GM12878 (cell line): ENCODE results near the gene ADAM33.

ENCODE experiments used
- EZH2 ChIP-seq: IDR thresholded peaks from 2 replicates; pipeline ENCODE4 v1.6.1; 2012; ENCODE audit warnings: low read depth, mild to moderate bottlenecking, control low read depth, inconsistent platforms, low read length, borderline replicate concordance; ENCODE audit not compliant: control insufficient read depth
- POLR2AphosphoS5 ChIP-seq: IDR thresholded peaks from 2 replicates; pipeline ENCODE4 v1.6.1; 2011; ENCODE audit warnings: mild to moderate bottlenecking, low read length, inconsistent platforms
- TF ChIP-seq, protein P1 (sequence below): IDR thresholded peaks from 2 replicates; pipeline ENCODE4 v1.6.1; 2011; ENCODE audit warnings: low read depth, low read length, improper control_type of control experiment, borderline replicate concordance

DNA sequence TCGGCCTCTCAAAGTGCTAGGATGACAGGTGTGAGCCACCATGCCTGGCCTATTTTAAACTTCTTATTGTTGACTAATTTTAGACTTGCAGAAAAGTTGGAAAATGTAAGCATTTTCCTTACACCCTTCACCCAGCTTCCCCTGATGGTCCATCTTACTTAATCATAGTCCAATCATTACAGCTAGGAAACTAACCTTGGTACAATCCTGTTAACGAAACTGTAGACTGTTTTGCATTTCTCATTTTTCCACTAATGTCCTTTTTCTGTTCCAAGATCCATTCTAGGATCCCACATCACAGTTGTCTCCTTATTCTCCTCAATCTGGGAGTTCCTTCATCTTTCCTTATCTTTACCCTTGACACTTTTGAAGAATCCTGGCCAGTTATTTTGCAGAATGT, 18.0 kb downstream of the ADAM33 start:
- TF ChIP-seq EZH2 (no peak), POLR2AphosphoS5 (no peak)
- TF ChIP-seq, protein P1, sequence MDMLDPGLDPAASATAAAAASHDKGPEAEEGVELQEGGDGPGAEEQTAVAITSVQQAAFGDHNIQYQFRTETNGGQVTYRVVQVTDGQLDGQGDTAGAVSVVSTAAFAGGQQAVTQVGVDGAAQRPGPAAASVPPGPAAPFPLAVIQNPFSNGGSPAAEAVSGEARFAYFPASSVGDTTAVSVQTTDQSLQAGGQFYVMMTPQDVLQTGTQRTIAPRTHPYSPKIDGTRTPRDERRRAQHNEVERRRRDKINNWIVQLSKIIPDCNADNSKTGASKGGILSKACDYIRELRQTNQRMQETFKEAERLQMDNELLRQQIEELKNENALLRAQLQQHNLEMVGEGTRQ, result no peak
